NOMO-1 (cell line): ENCODE measurements around the gene CNTN6.

Experiments used
- DNase-seq, 2 experiments: peaks; one replicate each; lab custom pipeline; 2025; ENCODE audit not compliant: unreplicated experiment in 2 of 2; lab: John Stamatoyannopoulos, UW

CNTN6 gene

GRCh38 chr3:1092771-1093170 lies at the start of gene CNTN6:
CNTN6 (plus strand) TSS chr3:1093024; CDS start chr3:1148009, 54,985 bp downstream.
- no peak for DNase-seq

- DNase-seq: no peak
These were observed 44.3 kb upstream of the CNTN6 start for GRCh38 chr3:1048558-1048957.

DNA sequence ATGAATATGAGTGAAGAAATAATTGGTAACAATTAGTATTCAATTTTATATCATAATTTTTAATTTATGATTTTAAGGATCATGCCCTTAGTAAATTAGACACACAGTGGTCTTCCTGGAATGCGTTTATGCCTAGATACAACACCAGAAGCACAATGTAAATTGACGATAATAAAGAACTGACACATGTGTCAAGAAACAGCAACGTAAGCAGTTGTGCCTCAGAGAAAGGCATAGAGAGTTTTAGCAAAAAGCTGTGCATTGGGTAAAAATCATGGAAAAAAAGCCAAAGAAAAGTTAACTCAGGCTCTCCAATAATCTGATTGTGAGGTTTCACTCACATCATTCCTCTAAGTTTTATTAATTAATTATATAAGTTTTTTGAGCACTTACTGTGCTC lies 37.0 kb upstream of the CNTN6 start:
- DNase-seq: no peak

- no peak for DNase-seq
These were observed 36.1 kb upstream of the CNTN6 start for GRCh38 chr3:1056744-1057143.

DNA sequence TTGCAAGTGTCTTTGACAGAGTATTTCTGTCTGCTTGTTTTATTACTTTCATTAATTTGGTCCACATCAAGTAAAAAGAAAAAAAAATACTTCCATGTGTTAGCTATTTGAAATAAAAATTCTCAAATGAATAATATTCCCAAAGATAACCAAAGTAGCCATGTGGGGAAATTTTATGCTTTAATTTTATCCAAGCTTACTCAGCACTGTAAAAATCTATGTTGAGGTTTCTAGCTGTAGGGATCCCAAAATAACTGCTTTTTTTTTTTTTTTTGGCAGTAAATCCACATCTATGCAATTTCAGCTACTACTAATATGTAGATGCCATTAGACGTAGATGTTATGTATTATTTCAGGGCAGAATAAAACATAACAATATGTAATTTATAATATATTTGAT lies 35.4 kb upstream of the CNTN6 start:
- DNase-seq: no peak

- DNase-seq: no peak
These were observed 23.8 kb upstream of the CNTN6 start for GRCh38 chr3:1068985-1069384.

- DNase-seq: no peak
These were observed 20.8 kb upstream of the CNTN6 start for GRCh38 chr3:1072041-1072440.

DNA sequence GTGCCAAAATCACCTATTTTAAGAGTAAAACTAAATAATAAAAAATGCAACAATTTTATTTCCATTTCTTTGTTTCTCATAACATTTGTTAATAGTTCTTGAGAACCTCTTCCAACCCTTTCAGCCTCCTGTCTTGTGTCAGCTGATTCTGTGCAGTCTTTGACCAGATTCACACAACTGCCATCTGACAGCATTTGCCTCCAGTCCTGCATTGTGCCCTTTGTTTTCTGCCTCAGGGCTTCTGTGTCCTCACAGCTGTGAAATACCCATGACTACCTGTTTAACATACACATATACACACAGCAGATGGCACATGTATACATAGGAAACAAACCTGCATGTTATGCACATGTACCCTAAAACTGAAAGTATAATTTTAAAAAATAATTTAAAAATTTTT lies 13.2 kb upstream of the CNTN6 start:
- DNase-seq: no peak

DNA sequence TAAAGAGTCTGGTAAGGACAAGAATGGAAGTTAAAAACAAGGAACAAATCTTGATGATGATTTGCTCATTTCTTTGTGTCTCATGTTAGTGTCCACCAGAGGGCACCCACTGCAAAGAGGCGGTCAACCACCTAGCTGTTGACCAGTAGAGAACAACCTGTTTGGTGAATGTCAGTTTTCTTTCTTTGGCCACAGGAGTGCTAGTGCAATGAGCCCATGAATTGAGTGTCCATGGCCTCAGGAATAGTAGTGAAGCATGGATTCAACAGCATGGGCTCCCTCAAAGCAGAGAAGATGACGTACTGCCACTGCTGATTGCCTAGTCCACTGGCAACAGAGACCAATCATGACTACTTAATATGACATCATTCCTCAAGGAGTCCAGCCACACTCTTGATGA lies 10.7 kb upstream of the CNTN6 start:
- peak in 1 of 2 experiments; percentile 16 for DNase-seq

GRCh38 chr3:1087066-1087560 lies 5.7 kb upstream of the CNTN6 start:
- no peak for DNase-seq

- no peak for DNase-seq
These were observed 4.3 kb upstream of the CNTN6 start for GRCh38 chr3:1088503-1088902.

- no peak for DNase-seq
These were observed 1.5 kb upstream of the CNTN6 start for GRCh38 chr3:1091286-1091685.

GRCh38 chr3:1092061-1092460 lies 763 bp upstream of the CNTN6 start:
- DNase-seq: no peak

DNA sequence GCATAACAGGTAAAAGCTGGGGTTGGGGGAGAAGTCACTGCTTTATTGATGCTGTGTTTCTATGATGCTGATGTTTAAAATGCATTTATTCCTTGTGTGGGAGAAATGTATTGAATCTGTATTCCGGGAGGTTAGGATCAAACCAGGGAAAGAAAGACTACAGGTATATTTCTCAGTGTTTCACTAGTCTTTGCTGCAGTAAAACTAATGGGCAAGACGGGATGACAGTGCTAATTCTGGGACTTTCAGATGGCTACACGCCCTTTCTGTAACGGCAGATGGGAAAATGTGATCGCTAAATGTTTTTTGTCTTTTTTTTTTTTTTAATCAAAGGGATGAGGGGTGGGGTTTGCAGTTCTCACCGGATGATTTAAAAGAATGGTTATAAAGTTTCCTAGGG lies 393 bp downstream of the CNTN6 start:
- DNase-seq: no peak

DNA sequence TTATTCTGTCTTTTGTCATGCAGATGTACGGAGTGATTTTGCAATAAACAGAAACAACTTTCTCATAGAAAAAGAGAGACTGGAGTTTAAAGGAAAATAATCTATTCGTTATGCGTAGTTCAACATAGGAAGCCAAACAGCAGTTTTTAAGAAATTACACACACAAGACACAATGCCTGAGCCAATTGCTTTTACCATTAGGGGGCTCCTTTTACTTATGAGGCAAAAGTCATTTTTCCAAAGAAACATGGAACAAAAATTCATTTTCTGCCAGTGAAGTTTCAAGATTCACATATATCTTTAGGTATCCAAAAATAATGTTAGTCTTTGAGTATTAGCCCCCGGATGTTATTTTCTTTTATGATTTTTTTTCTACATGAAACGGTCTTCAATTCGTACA lies 10.7 kb downstream of the CNTN6 start:
- no peak for DNase-seq

- DNase-seq: no peak
These were observed 25.1 kb downstream of the CNTN6 start for GRCh38 chr3:1117843-1118473.

DNA sequence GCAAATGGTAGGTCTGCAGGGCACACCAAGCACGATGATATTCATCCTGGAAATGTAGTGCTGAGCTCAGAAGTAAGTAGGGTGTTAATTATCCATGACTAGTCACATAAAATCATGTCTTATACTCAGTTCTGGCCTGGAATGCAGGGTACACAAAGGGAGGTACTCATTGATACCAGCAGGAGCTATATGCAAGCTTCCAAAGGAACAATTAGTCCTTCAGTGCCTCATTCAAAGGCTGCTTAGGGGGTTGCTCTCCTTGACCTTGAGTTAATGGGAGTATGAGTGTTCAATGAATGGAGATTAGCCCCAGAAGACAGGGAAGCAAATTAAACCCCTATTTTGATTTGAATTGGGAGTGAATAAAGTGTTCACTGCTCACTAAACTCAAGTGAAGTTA lies 38.3 kb downstream of the CNTN6 start:
- DNase-seq: no peak

DNA sequence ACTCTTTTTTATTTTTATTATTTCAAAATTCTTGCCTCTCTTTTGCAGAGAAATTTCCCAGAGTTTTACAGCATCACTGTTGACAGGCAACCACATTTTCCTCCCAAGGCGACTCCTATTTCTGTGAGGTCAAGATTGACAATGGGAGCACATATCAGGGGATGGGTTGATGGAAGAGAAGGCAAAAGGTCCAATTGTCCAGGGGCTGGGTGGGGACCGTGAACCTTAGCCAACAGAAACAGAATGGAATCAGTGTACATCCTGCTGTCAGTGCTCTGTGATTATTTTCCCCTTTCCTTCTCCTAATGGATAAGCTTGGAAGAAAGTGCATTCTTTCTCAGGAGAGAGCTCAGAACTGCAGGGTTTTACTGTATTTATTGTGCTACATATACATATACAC lies 42.4 kb downstream of the CNTN6 start:
- no peak for DNase-seq

DNA sequence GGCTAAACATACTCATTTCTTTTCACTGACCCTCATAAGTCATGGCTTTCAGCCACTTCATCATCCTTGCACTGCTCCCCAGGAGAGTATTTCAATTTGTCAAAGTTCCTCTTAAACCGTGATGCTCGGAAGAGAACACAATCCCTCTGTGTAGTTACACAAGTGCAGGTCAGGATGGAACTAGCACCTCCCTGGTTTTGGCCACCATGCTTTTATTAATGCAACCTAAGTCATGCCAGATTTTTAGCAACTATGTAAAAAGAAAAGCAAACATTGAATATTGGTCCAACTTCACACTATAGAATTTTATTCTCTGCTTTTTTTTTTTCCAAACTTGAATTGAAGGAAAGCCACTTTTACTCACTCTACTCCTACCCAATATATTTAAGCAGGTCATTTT lies 45.2 kb downstream of the CNTN6 start:
- DNase-seq: no peak

DNA sequence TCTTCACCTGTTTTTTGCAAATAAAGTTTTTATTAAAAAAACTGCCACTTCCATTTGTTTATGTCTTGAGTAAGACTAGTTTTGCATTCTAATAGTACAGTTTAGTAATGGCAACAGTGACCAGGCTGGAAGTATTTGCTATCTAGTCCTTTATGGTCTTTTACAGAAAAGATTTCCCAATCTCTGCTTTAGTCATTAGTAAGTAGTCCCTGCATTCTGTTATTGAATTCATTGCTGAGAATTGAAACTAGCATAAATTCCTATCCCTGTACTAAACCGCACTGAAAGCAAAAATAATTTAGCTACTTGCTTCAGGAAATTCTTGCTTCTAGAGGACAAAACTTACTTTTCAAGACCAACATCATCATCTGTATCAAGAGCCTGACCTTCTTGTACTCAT lies 46.2 kb downstream of the CNTN6 start:
- no peak for DNase-seq

DNA sequence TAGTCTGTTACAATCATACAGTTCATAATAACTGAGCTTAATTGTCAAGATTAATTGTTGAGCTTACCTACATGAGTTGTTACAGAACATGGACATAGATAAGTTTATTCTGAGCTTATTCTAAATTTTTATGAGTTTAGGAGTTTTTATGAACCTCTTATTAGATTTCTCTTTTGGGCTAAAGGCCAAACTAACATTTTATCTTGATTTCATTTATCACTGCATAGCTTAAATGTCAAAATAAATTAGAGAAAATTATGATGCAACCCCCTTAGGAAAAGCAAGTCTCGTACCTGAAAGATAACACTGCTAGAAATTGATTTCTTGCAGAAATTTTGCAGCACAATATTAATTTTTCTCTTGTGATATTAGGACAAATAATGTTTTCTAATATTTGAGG lies 54.5 kb downstream of the CNTN6 start:
- no peak for DNase-seq

DNA sequence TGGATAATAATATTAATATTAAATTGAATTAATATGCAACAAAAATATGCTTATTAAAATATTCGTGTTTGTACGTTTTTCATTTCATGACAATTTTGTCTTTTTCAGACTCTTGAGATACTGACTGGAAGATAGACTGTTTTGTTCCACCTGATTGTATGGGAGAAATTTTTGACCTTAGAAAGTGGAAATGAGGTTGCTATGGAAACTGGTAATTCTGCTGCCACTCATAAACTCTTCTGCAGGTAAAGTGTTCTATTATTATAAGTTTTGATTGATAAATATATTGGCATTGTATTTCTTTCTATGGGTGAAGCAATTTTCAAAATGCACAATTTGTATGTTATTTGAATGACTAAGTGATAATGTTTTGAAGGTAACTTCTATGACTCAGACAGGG lies 55.0 kb downstream of the CNTN6 start:
- no peak for DNase-seq

DNA sequence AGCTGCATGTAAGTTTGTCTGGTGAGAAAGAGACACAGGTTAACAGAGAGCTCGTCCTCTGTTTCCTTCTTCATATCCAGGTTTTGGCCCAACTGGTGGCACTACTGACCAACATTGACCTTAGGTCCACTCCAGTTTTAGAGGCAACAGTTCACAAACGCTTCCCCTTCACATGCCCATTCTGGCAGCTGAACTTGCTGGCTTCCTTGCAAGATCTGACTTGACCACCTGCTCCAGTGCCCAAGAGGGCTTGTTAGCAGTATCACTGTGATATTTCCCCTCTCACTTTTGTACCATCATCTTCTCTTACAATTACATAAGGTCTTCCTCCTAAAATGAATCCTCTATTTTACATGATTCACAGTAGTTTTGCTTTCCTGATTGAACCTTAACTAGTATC lies 71.3 kb downstream of the CNTN6 start:
- DNase-seq: no peak
